Nephron (organoid): ENCODE data around the gene GLI1.

Experiments used
- H3K27ac Mint-ChIP-seq, 3 experiments: 2 replicates each; pipeline ENCODE4 v1.8.0; 2020; ENCODE audit warnings: mixed read lengths in 3 of 3, mild to moderate bottlenecking in 2 of 3, moderate library complexity in 1 of 3
- H3K27me3 Mint-ChIP-seq: 2 replicates; pipeline ENCODE4 v1.8.0; 2021; ENCODE audit warnings: low read depth, mild to moderate bottlenecking, moderate library complexity, mixed read lengths
- H3K36me3 Mint-ChIP-seq: 2 replicates; pipeline ENCODE4 v1.8.0; 2020; ENCODE audit warnings: low read depth, mixed read lengths
- H3K4me1 Mint-ChIP-seq: 2 replicates; pipeline ENCODE4 v1.8.0; 2020; ENCODE audit warnings: mixed read lengths
- H3K4me3 Mint-ChIP-seq, 3 experiments: 2 replicates each; pipeline ENCODE4 v1.8.0; 2020; ENCODE audit warnings: mild to moderate bottlenecking in 3 of 3, mixed read lengths in 3 of 3, moderate library complexity in 2 of 3
- H3K9me3 Mint-ChIP-seq: 2 replicates; pipeline ENCODE4 v1.8.0; 2020; ENCODE audit warnings: mixed read lengths
- CTCF ChIP-seq, 3 experiments: fragments of 200-600 bp; sonication (generic); IDR thresholded peaks; one replicate each; pipeline ENCODE4 v1.5.0; 2021; ENCODE audit warnings: antibody characterized with exemption in 3 of 3; ENCODE audit not compliant: unreplicated experiment in 3 of 3

Gene GLI1

DNA sequence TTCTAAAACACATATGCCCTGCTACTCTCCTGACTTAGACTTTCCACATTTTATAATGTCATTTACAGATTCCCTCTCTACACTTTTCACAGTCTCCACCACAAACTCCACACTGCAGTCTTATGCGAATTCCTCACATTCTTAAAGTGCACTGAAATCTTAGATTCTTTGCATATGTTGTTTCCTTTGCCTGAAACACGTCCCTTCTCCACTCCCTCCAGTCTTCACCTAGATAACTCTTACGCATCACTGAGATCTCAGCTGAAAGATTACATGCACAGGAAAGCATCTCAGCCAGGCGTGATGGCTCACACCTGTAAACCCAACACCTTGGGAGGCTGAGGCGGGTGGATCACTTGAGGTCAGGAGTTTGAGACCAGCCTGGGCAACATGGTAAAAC lies 23.9 kb downstream of the GLI1 start:
- TF ChIP-seq CTCF (IDR thresholded peaks at IDR 0.05; ENCODE audit: unreplicated experiment in 3 of 3), result no peak
- H3K4me3 Mint-ChIP-seq, result no peak overlapping the region
- H3K36me3 Mint-ChIP-seq, result peaks cover 4% of the 10 kb centered on the region
- peaks cover 7% of the 10 kb centered on the region for H3K4me1 Mint-ChIP-seq
- H3K9me3 Mint-ChIP-seq, result no peaks in the 10 kb centered on the region
- H3K27me3 Mint-ChIP-seq, result peaks cover 33% of the 10 kb centered on the region
- peak overlapping the region in 2 of 3 experiments; percentile 19 to 36 for H3K27ac Mint-ChIP-seq

GRCh38 chr12:57485695-57486094 lies 26.1 kb downstream of the GLI1 start:
- H3K36me3 Mint-ChIP-seq, result peaks cover 21% of the 10 kb centered on the region
- H3K27ac Mint-ChIP-seq, result no peak overlapping the region
- H3K27me3 Mint-ChIP-seq, result peaks cover 12% of the 10 kb centered on the region
- peak overlapping the region in 1 of 3 experiments; percentile 24 for H3K4me3 Mint-ChIP-seq
- peaks cover 14% of the 10 kb centered on the region for H3K4me1 Mint-ChIP-seq
- no peak for TF ChIP-seq CTCF (IDR thresholded peaks at IDR 0.05; ENCODE audit: unreplicated experiment in 3 of 3)
- H3K9me3 Mint-ChIP-seq, result no peaks in the 10 kb centered on the region

DNA sequence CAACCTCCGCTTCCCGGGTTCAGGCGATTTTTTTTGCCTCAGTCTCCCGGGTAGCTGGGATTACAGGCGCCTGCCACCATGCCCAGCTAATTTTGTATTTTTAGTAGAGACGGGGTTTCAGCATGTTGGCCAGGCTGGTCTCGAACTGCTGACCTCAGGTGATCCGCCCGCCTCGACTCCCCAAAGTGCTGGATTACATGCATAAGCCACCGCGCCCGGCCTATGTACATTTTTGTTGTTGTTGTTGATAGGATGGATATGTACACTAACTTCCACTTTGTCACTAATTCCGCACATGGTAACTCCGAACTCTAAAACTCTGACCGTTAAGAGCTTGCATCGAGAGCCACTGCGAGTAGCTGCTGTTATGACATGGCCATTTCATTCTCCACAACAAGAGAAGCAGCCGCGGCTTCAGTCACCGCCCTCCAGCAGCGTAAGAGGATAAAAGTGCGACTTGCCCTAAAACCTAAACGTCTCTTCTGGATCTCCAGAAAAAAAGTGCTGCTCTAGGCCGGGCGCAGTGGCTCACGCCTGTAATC lies 27.5 kb downstream of the GLI1 start:
- Mint-ChIP-seq H3K9me3 (no peaks in the 10 kb centered on the region), H3K36me3 (peaks cover 32% of the 10 kb centered on the region), H3K27ac (no peak overlapping the region), H3K4me3 (peak overlapping the region; percentile 92 to 99 (median 98)), H3K4me1 (peaks cover 19% of the 10 kb centered on the region), H3K27me3 (no peaks in the 10 kb centered on the region)
- no peak for TF ChIP-seq CTCF (IDR thresholded peaks at IDR 0.05; ENCODE audit: unreplicated experiment in 3 of 3)

GRCh38 chr12:57487597-57488401 lies 28.2 kb downstream of the GLI1 start, which contains the start of gene MARS1:
Gene MARS1 (plus strand): TSS chr12:57488068. CDS start chr12:57488091, 23 bp downstream.
- Mint-ChIP-seq H3K27ac (peak within 1 kb of the TSS; percentile 30 to 93 (median 86)), H3K36me3 (peaks cover 39% of the 10 kb centered on the region), H3K4me1 (peaks cover 19% of the 10 kb centered on the region), H3K4me3 (peak within 1 kb of the TSS; percentile 92 to 99 (median 98)), H3K9me3 (no peaks in the 10 kb centered on the region), H3K27me3 (no peaks in the 10 kb centered on the region)
- no peak for TF ChIP-seq CTCF (IDR thresholded peaks at IDR 0.05; ENCODE audit: unreplicated experiment in 3 of 3)

DNA sequence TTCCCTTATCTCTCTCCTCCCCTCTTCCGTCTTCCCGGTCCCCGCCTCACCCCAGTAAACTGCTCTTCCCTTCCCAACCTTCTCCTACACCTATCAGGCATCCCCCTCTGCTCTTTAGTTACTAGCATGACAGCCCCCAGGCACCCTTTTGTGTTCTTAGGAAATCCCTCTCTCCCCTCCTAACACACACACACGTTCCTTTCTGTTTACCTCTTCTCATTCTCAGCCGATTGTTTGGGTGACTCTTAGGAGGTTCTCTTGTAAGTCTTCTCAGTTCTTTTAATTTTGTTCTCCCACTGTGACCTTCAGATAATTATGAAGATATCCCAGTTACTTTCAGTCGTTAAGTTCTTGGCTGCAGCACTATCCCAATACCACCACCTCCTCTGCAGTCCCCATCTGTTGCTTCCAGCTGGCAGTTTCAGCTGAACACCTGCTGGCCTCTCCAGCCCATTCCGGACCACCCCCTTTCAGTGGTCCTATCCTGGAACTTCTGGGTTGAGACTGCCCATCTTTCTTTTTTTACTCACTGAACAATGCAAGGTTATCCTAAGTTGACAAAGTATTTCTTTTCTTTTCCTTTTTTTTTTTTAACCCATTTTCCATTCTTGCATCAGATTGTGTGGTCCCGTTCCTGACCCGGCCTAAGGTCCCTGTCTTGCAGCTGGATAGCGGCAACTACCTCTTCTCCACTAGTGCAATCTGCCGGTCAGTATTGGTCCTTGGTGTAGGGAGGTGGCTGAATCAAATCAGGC lies 29.0 kb downstream of the GLI1 start:
- H3K9me3 Mint-ChIP-seq, result no peaks in the 10 kb centered on the region

More for the DNA sequence above, 29.0 kb downstream of the GLI1 start:
- peaks cover 19% of the 10 kb centered on the region for H3K4me1 Mint-ChIP-seq
- H3K27ac Mint-ChIP-seq, result peak overlapping the region; percentile 30 to 93 (median 86)
- no peaks in the 10 kb centered on the region for H3K27me3 Mint-ChIP-seq
- peaks cover 42% of the 10 kb centered on the region for H3K36me3 Mint-ChIP-seq
- peak overlapping the region; percentile 92 to 99 (median 98) for H3K4me3 Mint-ChIP-seq
- no peak for TF ChIP-seq CTCF (IDR thresholded peaks at IDR 0.05; ENCODE audit: unreplicated experiment in 3 of 3)
